HepG2 (cell line): ENCODE measurements around the gene CCT3. TPM values are rescaled to one million over a fixed set of nuclear protein-coding genes. Genes with fewer than 3 reads are reported as not detected.

Experiments used
- FOXO1 ChIP-seq: sonication (generic); formaldehyde crosslinking; IDR thresholded peaks from 2 replicates; pipeline ENCODE4 v1.4.0; 2020; ENCODE audit warnings: missing genetic modification reagents
- GATA4 ChIP-seq: sonication (generic); IDR thresholded peaks from 2 replicates; pipeline ENCODE4 v1.6.1; 2016; ENCODE audit warnings: antibody characterized with exemption, low read depth, borderline replicate concordance
- GPN1 ChIP-seq: sonication (generic); formaldehyde crosslinking; IDR thresholded peaks from 2 replicates; pipeline ENCODE4 v1.5.1; 2020; ENCODE audit warnings: missing genetic modification reagents, borderline replicate concordance
- KLF6 ChIP-seq: IDR thresholded peaks from 2 replicates; pipeline ENCODE4 v1.8.0; 2016; ENCODE audit warnings: missing biosample characterization, missing genetic modification reagents
- NONO ChIP-seq, 2 experiments: fragments of 450-650 bp in 1 of 2; sonication (generic) in 1 of 2; formaldehyde crosslinking in 1 of 2; IDR thresholded peaks in 1 of 2; conservative IDR thresholded peaks in 1 of 2; 2 replicates each; pipeline versions ENCODE4 v1.6.1 to v1.8.0; 2017 to 2022; ENCODE audit warnings: mild to moderate bottlenecking in 1 of 2, missing genetic modification reagents in 1 of 2, moderate library complexity in 1 of 2
- NR0B2 ChIP-seq: sonication (generic); formaldehyde crosslinking; IDR thresholded peaks from 2 replicates; pipeline ENCODE4 v1.4.0; 2020; ENCODE audit warnings: mild to moderate bottlenecking, missing genetic modification reagents
- PREB ChIP-seq: sonication (generic); formaldehyde crosslinking; IDR thresholded peaks from 2 replicates; pipeline ENCODE4 v1.4.0; 2020; ENCODE audit warnings: missing genetic modification reagents
- SIX4 ChIP-seq: sonication (generic); formaldehyde crosslinking; IDR thresholded peaks from 2 replicates; pipeline ENCODE4 v1.4.0; 2020; ENCODE audit warnings: missing genetic modification reagents
- SKI ChIP-seq: fragments of 450-650 bp; IDR thresholded peaks from one replicate; pipeline ENCODE4 v1.6.1; 2018; ENCODE audit warnings: mild to moderate bottlenecking; ENCODE audit not compliant: partially characterized antibody
- ZFX ChIP-seq: sonication (generic); formaldehyde crosslinking; IDR thresholded peaks from 2 replicates; pipeline ENCODE4 v1.4.0; 2020; ENCODE audit warnings: mild to moderate bottlenecking, low read depth, missing genetic modification reagents, moderate library complexity
- ZNF224 ChIP-seq: sonication (generic); formaldehyde crosslinking; IDR thresholded peaks from 2 replicates; pipeline ENCODE4 v1.5.0; 2020; ENCODE audit warnings: mild to moderate bottlenecking, missing genetic modification reagents
- ZNF232 ChIP-seq: sonication (generic); formaldehyde crosslinking; IDR thresholded peaks from 2 replicates; pipeline ENCODE4 v1.4.0; 2020; ENCODE audit warnings: missing genetic modification reagents, borderline replicate concordance
- ZNF251 ChIP-seq: sonication (generic); formaldehyde crosslinking; IDR thresholded peaks from 2 replicates; pipeline ENCODE4 v1.9.0; 2021; ENCODE audit warnings: mild to moderate bottlenecking, missing genetic modification reagents
- ZNF407 ChIP-seq: sonication (generic); formaldehyde crosslinking; IDR thresholded peaks from one replicate; pipeline ENCODE4 v1.5.1; 2020; ENCODE audit warnings: mild to moderate bottlenecking, missing genetic modification reagents; ENCODE audit errors: not compliant biosample characterization
- ZNF543 ChIP-seq: sonication (generic); formaldehyde crosslinking; IDR thresholded peaks from 2 replicates; pipeline ENCODE4 v1.4.0; 2020; ENCODE audit warnings: mild to moderate bottlenecking, missing genetic modification reagents
- ZNF800 ChIP-seq: sonication (generic); formaldehyde crosslinking; IDR thresholded peaks from 2 replicates; pipeline ENCODE4 v1.4.0; 2020; ENCODE audit warnings: missing genetic modification reagents
- ZSCAN30 ChIP-seq: sonication (generic); formaldehyde crosslinking; IDR thresholded peaks from 2 replicates; pipeline ENCODE4 v1.5.0; 2020; ENCODE audit warnings: mild to moderate bottlenecking, missing genetic modification reagents
- polyA plus RNA-seq, 8 experiments: library from polyadenylated mRNA; depleted of rRNA in 3 of 8; stranded (reverse) in 7 of 8; unstranded in 1 of 8; fragments of >200 nt; fragmentation: Illumina TruSeq in 4 of 8; extraction: Trizol in 4 of 8; gene quantifications; 2 replicates each; pipeline versions ENCODE4 v1.2.1 to v1.2.3, GENCODE V29; 2011 to 2016; ENCODE audit warnings: low read depth in 4 of 8, missing spikeins in 1 of 8, mixed read lengths in 1 of 8; ENCODE audit not compliant: insufficient read depth in 1 of 8
- total RNA-seq, 5 experiments: library from RNA; depleted of rRNA; stranded (reverse); fragments of >200 nt; fragmentation: Illumina TruSeq; extraction: Trizol; gene quantifications; 2 replicates each; pipeline ENCODE4 v1.2.3, GENCODE V29; 2016; ENCODE audit warnings: low read depth in 1 of 5

CCT3 gene
- total and polyA plus RNA-seq, 2 of the 13 experiments (the other 11 are each of a cell fraction or from before 2014, with no cell fraction given), result 319 to 615 TPM

- TF ChIP-seq ZNF407 (CRISPR knock-in tag) (peak; percentile 27), ZNF232 (CRISPR knock-in tag) (peak; percentile 54; the same call in 1 of the 2 replicates), ZNF251 (CRISPR knock-in tag) (no peak), NONO (IDR thresholded peaks at IDR 0.05) (no peak), NONO (CRISPR knock-in tag; conservative IDR thresholded peaks at IDR 0.05) (peak; percentile 39; the same call in 1 of the 2 replicates), ZNF224 (CRISPR knock-in tag) (peak; percentile 88; the same call in 1 of the 2 replicates), ZFX (peak; percentile 83), PREB (CRISPR knock-in tag) (0 out of 2 replicates have a peak, but pooled peaks have one; percentile 66), SKI (no peak), ZNF800 (CRISPR knock-in tag) (peak; percentile 87; the same call in 1 of the 2 replicates), ZSCAN30 (no peak), GPN1 (CRISPR knock-in tag) (0 out of 2 replicates have a peak, but pooled peaks have one; percentile 42), FOXO1 (CRISPR knock-in tag) (no peak), NR0B2 (CRISPR knock-in tag) (no peak; the same call in 1 of the 2 replicates), GATA4 (0 out of 2 replicates have a peak, but pooled peaks have one; percentile 25), SIX4 (no peak), ZNF543 (CRISPR knock-in tag) (peak; percentile 55; the same call in 1 of the 2 replicates), KLF6 (CRISPR knock-in tag) (no peak)
Observed at GRCh38 chr1:156368889-156369684, 31.0 kb upstream of the CCT3 start, which contains the start of gene RHBG (continued).
